AG04450 (cell line): ENCODE measurements around the gene LTBP2. TPM values are rescaled to one million over a fixed set of nuclear protein-coding genes. Genes with fewer than 3 reads are reported as not detected.
A peak's percentile ranks its signal among the peaks of the same experiment; 100 is the strongest.

ENCODE experiments used
- CTCF ChIA-PET: fragments of 300-600, 350-600 bp; formaldehyde crosslinking; extraction: SDS; loops from one replicate; lab custom pipeline; 2022; ENCODE audit warnings: antibody characterized with exemption, inconsistent platforms; lab: Charles Lee
- POLR2A ChIA-PET: fragments of 350-600 bp; formaldehyde crosslinking; extraction: SDS; loops from one replicate; lab custom pipeline; 2021; ENCODE audit warnings: antibody characterized with exemption, inconsistent platforms; lab: Yijun Ruan, JAX
- DNase-seq: peaks from one replicate; pipeline ENCODE4 v3.0.0-alpha.2; 2011; ENCODE audit warnings: low read depth, low spot score
- H3K27ac ChIP-seq: one replicate; pipeline ENCODE4 v1.5.1; 2012; ENCODE audit warnings: low read depth, low read length, control low read depth
- H3K27me3 ChIP-seq: one replicate; pipeline ENCODE4 v1.6.0; 2012; ENCODE audit warnings: low read length; ENCODE audit not compliant: control insufficient read depth, insufficient read depth
- H3K4me3 ChIP-seq: 2 replicates; pipeline ENCODE4 v1.5.1; 2011; ENCODE audit warnings: mild to moderate bottlenecking, low read depth, low read length, control low read depth
- H3K9me3 ChIP-seq: 2 replicates; pipeline ENCODE4 v1.5.1; 2012; ENCODE audit warnings: low read length; ENCODE audit not compliant: control insufficient read depth, insufficient read depth
- polyA plus RNA-seq: library from polyadenylated mRNA; depleted of rRNA; stranded (reverse); fragments of >200 nt; gene quantifications from 2 replicates; pipeline ENCODE4 v1.2.3, GENCODE V29; 2011
- TF ChIP-seq, protein P1 (sequence below): IDR thresholded peaks from 2 replicates; pipeline ENCODE4 v1.5.1; 2011; ENCODE audit warnings: low read depth, low read length, control low read depth, inconsistent platforms

LTBP2 gene
- polyA plus RNA-seq, 1 experiment, result 44.3 TPM

- Histone ChIP-seq H3K4me3 (no peak overlapping the region), H3K27ac (peak overlapping the region; percentile 93), H3K9me3 (no peaks in the 10 kb centered on the region), H3K27me3 (no peaks in the 10 kb centered on the region)
- no peak for DNase-seq
- ChIA-PET POLR2A (interaction anchor here (1.0 to 1.6 kb wide), 5 partner anchors 10 to 33 kb away, joined by 3 to 10 read pairs (median 3); no protein-coding TSS in a partner anchor), CTCF (no interaction called here)
- TF ChIP-seq, protein P1, sequence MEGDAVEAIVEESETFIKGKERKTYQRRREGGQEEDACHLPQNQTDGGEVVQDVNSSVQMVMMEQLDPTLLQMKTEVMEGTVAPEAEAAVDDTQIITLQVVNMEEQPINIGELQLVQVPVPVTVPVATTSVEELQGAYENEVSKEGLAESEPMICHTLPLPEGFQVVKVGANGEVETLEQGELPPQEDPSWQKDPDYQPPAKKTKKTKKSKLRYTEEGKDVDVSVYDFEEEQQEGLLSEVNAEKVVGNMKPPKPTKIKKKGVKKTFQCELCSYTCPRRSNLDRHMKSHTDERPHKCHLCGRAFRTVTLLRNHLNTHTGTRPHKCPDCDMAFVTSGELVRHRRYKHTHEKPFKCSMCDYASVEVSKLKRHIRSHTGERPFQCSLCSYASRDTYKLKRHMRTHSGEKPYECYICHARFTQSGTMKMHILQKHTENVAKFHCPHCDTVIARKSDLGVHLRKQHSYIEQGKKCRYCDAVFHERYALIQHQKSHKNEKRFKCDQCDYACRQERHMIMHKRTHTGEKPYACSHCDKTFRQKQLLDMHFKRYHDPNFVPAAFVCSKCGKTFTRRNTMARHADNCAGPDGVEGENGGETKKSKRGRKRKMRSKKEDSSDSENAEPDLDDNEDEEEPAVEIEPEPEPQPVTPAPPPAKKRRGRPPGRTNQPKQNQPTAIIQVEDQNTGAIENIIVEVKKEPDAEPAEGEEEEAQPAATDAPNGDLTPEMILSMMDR, result no peak
Measured at GRCh38 chr14:74620923-74621322, 8.9 kb upstream of the LTBP2 start.

DNA sequence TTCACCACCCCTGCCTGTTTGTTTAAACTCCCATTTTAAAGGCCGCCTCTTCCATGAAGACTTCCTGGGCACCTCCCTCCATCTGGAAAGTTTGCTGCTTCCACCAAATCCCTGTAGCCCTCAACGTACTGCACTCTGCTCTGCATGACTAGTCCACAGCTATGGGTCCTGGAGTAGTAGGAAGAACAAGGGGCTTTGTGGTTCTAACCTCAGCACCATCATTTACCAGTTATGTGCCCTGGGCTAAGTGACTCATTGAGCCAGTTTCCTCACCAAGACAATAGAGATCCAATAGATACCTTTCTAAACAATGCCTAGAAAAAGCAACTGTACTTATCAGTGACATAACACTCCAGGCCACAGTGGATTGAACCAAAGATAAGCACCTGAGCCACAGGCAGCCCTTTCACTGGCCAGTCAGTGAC lies 8.5 kb upstream of the LTBP2 start:
- ChIA-PET POLR2A (interaction anchor here (0.7 to 3.0 kb wide), 9 partner anchors 10 to 48 kb away, joined by 3 to 22 read pairs (median 3); no protein-coding TSS in a partner anchor), CTCF (no interaction called here)
- H3K27ac ChIP-seq, result peak overlapping the region; percentile 93
- peak; percentile 61 for DNase-seq
- no peaks in the 10 kb centered on the region for H3K27me3 ChIP-seq
- TF ChIP-seq, protein P1, result no peak
- no peak overlapping the region for H3K4me3 ChIP-seq
- H3K9me3 ChIP-seq, result no peaks in the 10 kb centered on the region

DNA sequence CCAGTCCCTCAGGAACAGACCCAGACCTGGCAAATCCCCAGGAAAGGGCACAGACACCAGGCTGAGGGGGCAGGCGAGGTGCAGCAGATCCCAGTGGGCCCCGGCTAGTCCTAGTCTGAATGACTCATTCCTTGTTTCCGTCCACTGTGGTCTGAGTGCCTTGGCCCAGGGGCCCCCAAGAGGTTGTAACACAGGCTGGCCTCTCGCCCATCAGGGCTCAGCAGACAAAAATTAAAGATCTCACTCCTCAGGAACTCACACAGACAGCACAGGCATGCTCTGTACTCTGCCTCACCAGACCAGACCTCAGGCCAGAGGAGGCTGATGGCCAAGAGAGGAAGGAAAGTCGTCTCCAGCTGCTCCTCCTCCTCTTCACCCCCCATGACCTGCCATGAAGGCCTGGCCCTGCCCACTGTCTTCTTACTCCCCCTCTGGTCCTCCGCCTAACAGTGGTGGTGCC lies 7.7 kb upstream of the LTBP2 start:
- Histone ChIP-seq H3K27ac (peak overlapping the region; percentile 93), H3K9me3 (no peaks in the 10 kb centered on the region), H3K27me3 (no peaks in the 10 kb centered on the region), H3K4me3 (no peak overlapping the region)
- TF ChIP-seq, protein P1, result no peak
- ChIA-PET CTCF (interaction anchor here (1.0 to 1.9 kb wide), 3 partner anchors 11 to 86 kb away, joined by 4 to 10 read pairs (median 5); no protein-coding TSS in a partner anchor), POLR2A (interaction anchor here (0.7 to 3.0 kb wide), 12 partner anchors 10 to 98 kb away, joined by 3 to 22 read pairs (median 4); no protein-coding TSS in a partner anchor)
- DNase-seq, result peak; percentile 97

DNA sequence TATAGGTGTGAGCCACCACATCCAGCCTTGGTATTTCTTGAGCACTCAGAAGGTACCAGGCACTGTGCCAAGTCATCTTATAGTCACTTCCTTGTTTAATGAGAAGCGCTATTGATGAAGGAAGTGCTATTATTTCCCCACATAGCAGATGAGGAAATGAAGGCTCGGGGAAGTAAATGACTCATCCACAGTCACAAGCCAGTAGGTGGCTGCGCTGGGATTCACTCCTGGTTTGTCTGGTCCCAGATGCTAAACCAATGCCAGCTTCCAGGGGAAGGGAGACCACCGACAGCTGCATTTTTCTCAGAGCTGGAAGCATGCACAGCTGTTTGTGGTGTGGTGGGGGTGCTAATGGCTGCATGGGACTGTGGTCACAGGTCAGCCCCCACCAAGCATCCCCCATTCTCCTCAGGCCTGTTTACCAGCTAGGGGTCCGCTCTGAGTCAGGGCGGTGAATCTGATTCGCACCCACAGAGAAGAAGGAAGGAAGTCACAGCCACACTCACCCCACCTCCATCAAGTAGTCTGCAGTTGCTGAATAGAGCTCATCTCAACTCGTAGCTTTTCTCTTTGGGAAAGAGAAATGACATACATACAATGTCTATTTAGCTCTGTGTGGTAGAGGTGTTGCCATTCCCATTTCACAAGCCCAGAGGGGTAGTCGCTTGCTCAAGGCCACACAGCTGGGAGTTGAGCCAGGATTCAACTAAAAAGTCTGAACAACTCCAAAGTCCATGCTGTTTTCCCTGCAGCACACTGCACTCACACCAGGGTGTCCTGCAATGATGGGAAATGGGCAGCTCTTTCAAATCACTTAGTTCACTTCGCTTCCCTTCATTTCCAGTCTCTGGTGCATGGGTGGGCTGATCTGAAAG lies 6.3 kb upstream of the LTBP2 start:
- Histone ChIP-seq H3K27ac (peak overlapping the region; percentile 93), H3K4me3 (no peak overlapping the region), H3K27me3 (no peaks in the 10 kb centered on the region), H3K9me3 (no peaks in the 10 kb centered on the region)
- ChIA-PET POLR2A (interaction anchor here (0.9 to 3.0 kb wide), 7 partner anchors 8 to 53 kb away, joined by 3 to 22 read pairs (median 5); no protein-coding TSS in a partner anchor), CTCF (interaction anchor here (0.6 to 1.9 kb wide), 8 partner anchors 9 to 263 kb away, joined by 3 to 10 read pairs (median 4); partner anchors contain the start of gene DLST)
- no peak for DNase-seq
- TF ChIP-seq, protein P1, result no peak
